HuH-7 (cell line): ENCODE data around the gene SRR.

Experiments used
- DNase-seq: peaks from one replicate; pipeline ENCODE4 v3.0.0; 2011; ENCODE audit warnings: low spot score

SRR gene

DNA sequence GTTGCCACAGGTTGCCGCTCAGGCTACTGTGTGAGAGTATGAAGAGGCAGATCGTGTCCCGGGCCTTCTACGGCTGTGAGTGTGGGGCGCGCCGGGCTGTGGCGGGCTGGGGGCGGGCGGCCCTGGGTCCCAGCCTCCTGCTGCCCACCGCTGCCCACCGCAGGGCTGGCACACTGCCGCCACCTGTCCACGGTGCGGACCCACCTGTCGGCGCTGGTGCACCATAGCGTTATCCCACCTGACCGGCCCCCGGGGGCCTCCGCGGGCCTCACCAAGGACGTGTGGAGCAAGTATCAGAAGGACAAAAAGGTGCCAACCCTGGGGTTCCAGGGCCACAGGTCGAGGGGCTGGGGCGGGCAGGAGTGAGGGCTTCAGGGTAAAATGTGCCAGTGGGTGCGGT, 68.4 kb downstream of the SRR start:
- no peak for DNase-seq

DNA sequence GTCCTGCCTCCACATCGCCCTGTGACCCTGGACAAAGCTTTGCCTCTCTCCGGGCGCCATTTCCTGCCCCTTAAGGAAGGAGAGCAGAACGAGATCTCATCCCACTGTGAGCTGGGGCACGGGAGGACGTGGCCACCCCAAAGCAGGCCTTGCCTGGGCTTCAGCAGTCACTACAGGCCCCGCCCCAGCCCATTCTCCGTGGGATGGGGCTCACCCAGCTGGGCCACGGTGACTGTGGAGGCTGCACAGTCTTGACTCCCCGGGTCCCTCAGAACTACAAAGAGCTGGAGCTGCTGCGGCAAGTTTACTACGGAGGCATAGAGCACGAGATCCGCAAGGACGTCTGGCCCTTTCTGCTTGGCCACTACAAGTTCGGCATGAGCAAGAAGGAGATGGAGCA, 68.9 kb downstream of the SRR start:
- no peak for DNase-seq

GRCh38 chr17:2373179-2373578, 69.4 kb downstream of the SRR start:
- no peak for DNase-seq
